HG02973 (cell line): ENCODE results near the gene TUBA1A.
"Not testable (repeated sequence)": the region's sequence is repeated elsewhere in the genome, so short reads cannot be mapped to it uniquely, and the experiment has no call there.

Experiments used
- ATAC-seq: cut with Tn5 transposase; IDR thresholded peaks from one replicate; pipeline ENCODE4 v1.9.1; 2021; ENCODE audit warnings: moderate library complexity; ENCODE audit not compliant: unreplicated experiment

The TUBA1A gene

GRCh38 chr12:49160399-49160798 is 28.5 kb downstream of the TUBA1A start:
- no peak for ATAC-seq

DNA sequence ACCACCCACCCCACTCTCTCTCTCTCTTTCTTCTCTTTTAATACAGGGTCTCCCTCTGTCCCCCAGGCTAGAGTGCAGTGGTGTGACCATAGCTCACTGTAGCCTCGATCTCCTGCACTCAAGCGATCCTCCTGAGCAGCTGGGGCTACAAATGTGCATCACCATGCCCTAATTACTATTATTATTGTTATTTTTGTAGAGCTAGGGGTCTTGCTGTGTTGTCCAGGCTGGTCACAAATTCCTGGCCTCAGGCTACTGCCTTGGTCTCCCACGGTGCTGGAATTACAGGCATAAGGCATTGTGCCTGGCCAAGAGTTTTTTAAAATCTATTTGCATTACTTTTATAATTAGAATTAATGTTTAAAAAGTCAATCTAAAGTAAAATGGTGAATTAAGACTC is 34.7 kb downstream of the TUBA1A start:
- no peak for ATAC-seq

DNA sequence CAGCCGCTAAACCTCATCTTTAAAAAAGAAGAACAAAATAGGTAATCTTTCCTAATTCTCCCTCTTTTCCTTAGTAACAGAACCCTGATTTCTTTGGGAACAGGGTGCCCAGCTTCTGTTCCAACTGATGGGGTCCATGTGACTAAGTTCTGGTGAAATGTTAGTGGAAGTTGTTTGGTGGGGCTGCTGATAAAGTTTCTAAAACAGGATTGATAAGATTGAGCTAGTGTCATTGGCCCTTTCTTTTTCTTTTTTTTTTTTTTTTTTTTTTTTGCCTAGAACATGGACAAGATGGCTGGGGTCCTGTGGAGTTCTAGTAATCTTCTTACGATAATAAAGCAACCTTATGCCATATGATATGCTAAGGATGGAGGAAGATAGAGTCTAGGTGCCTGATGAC is 41.5 kb downstream of the TUBA1A start:
- no peak for ATAC-seq

DNA sequence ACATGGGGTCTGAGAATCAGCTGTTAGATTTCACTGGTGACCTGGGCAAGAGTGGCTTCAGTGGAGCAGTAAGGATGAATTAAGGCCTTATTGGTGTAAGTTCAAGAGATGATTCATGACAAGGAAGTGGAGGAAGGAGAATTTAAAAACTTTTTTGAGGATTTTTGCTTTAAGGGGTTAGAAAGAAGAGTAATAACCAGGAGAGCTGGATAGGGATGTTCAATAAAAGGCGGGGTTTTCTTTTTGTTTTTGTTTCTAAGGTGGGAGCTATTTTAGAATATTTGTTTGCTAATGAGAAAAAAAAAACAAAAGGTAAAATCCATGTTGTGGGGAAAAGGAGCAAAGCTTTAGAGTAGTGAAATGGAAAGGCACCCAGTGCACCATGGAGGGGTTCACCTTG is 42.5 kb downstream of the TUBA1A start:
- no peak for ATAC-seq

DNA sequence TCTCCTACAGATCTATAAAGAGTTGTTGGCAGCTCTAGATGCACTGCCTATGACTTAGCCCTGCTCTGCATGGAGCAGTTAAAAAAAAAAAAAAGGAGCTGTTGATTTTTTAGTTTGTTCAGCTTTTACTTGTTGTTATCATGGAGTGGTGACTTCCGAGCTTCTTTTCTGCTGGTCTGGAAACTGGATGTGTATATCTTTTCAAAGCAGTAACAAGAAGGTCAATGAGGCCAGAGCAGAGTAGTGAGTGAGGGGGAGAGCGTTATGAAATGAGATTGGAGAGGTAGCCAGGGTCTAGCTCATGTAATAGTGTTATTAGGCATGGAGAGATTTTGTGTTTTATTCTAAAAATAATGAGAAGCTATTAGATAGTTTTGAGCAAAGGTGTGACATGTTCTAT is 44.5 kb downstream of the TUBA1A start:
- no peak for ATAC-seq

GRCh38 chr12:49138999-49139398 is 49.9 kb downstream of the TUBA1A start:
- no peak for ATAC-seq

DNA sequence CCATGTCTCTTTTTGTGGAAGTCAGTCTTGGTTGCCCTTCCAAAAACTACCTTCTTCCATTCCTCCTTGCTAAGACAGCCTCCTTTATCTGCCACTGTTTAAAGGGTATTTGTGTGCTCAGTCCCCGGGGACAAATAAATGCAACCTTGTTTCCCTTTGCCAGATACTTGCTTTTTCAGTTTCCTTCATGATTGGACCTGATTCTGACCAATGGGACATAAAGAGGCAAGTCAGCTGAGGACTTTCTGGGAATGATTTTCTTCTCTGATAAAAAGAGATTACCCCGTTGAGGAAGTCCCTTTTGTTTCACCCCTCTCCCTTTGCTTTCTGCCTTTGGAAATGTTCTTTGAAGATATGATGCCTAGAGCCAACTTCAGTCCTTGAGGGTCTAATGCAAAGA is 50.3 kb downstream of the TUBA1A start:
- no peak for ATAC-seq

GRCh38 chr12:49137476-49137875 is 51.4 kb downstream of the TUBA1A start:
- no peak for ATAC-seq

GRCh38 chr12:49136997-49137396 is 51.9 kb downstream of the TUBA1A start:
- ATAC-seq, result not testable (repeated sequence)
